GM12878 (cell line): ENCODE data around the gene COX4I2. TPM values are rescaled to one million over a fixed set of nuclear protein-coding genes. Genes with fewer than 3 reads are reported as not detected.

Source experiments
- ATAC-seq: fragments of 200-7000 bp; cut with Tn5 transposase; 3 replicates; pipeline ENCODE4 v1.9.1; 2020; ENCODE audit warnings: mild to moderate bottlenecking, moderate library complexity
- BruUV-seq: library from RNA; stranded (reverse); fragments of 400-500 nt; replicated peaks from 2 replicates; lab custom pipeline; 2021; lab: Mats Ljungman, UMichigan
- CTCF ChIA-PET: fragments of 300-600 bp; sonication (Branson Sonifier 250); formaldehyde crosslinking; extraction: SDS; loops from one replicate; lab custom pipeline; 2021; ENCODE audit warnings: inconsistent platforms; lab: Yijun Ruan, JAX
- POLR2A ChIA-PET: fragments of 350-600 bp; formaldehyde crosslinking; extraction: SDS; loops from one replicate; lab custom pipeline; 2021; ENCODE audit warnings: inconsistent platforms; lab: Charles Lee
- RAD21 ChIA-PET: fragments of 300-600 bp; sonication (Branson Sonifier 250); formaldehyde crosslinking; loops from one replicate; lab custom pipeline; 2023; ENCODE audit warnings: antibody characterized with exemption; ENCODE audit not compliant: unreplicated experiment; lab: Charles Lee
- SMC1A ChIA-PET: fragments of 300-600 bp; sonication (Branson Sonifier 250); formaldehyde crosslinking; loops from one replicate; lab custom pipeline; 2023; ENCODE audit not compliant: unreplicated experiment, uncharacterized antibody; lab: Charles Lee
- DNase-seq: peaks from one replicate; pipeline ENCODE4 v3.0.0-alpha.2; 2011; ENCODE audit warnings: low read depth, low spot score
- FAIRE-seq: peaks from 3 replicates; lab custom pipeline; 2011; peaks lifted over from hg19 to GRCh38; lab: Jason Lieb, UNC
- H2AFZ ChIP-seq: 2 replicates; pipeline ENCODE4 v1.6.0; 2011; ENCODE audit warnings: low read depth, low read length, control low read depth; ENCODE audit not compliant: control insufficient read depth
- H3K27ac ChIP-seq: 2 replicates; pipeline ENCODE4 v1.5.1; 2011; ENCODE audit warnings: control low read depth; ENCODE audit not compliant: control insufficient read depth, insufficient read depth
- H3K27me3 ChIP-seq, 2 experiments: replicated peaks in 1 of 2; 2 replicates each; pipeline versions ENCODE4 v1.6.0 to v1.6.1; 2011; ENCODE audit warnings: low read length in 1 of 2; ENCODE audit not compliant: control insufficient read depth in 2 of 2, insufficient read depth in 2 of 2
- H3K36me3 ChIP-seq, 2 experiments: 2 replicates each; pipeline ENCODE4 v1.5.1; 2011; ENCODE audit warnings: low read length in 1 of 2; ENCODE audit not compliant: control insufficient read depth in 2 of 2, insufficient read depth in 2 of 2
- H3K4me1 ChIP-seq: 2 replicates; pipeline ENCODE4 v1.6.1; 2011; ENCODE audit warnings: mild to moderate bottlenecking, low read length, moderate library complexity, mixed read lengths; ENCODE audit not compliant: control insufficient read depth, insufficient read depth
- H3K4me2 ChIP-seq: 2 replicates; pipeline ENCODE4 v1.6.0; 2011; ENCODE audit warnings: control low read depth; ENCODE audit not compliant: control insufficient read depth, insufficient read depth
- H3K4me3 ChIP-seq: fragments of 200-600 bp; sonication (generic); 2 replicates; pipeline ENCODE4 v1.5.1; 2016
- H3K79me2 ChIP-seq: 2 replicates; pipeline ENCODE4 v1.6.0; 2011; ENCODE audit warnings: low read length; ENCODE audit not compliant: control insufficient read depth, insufficient read depth
- H3K9ac ChIP-seq: 2 replicates; pipeline ENCODE4 v1.8.0; 2011; ENCODE audit warnings: low read length, control low read depth, mixed read lengths; ENCODE audit not compliant: control insufficient read depth, insufficient read depth
- H3K9me3 ChIP-seq: replicated peaks from 3 replicates; pipeline ENCODE4 v1.5.1; 2011; ENCODE audit warnings: mild to moderate bottlenecking, low read length; ENCODE audit not compliant: control insufficient read depth, insufficient read depth
- H4K20me1 ChIP-seq: 2 replicates; pipeline ENCODE4 v1.6.0; 2011; ENCODE audit not compliant: control insufficient read depth, insufficient read depth
- BCL11A ChIP-seq: IDR thresholded peaks from 2 replicates; pipeline ENCODE4 v1.6.1; 2011; ENCODE audit warnings: low read depth, low read length
- BMI1 ChIP-seq: fragments of 450-650 bp; IDR thresholded peaks from 2 replicates; pipeline ENCODE4 v1.6.1; 2016; ENCODE audit warnings: mild to moderate bottlenecking, moderate library complexity, borderline replicate concordance
- CBX3 ChIP-seq: fragments of 200-600 bp; sonication (generic); IDR thresholded peaks from 2 replicates; pipeline ENCODE4 v1.6.1; 2016; ENCODE audit warnings: low read depth, borderline replicate concordance
- ELK1 ChIP-seq: IDR thresholded peaks from 2 replicates; pipeline ENCODE4 v1.6.1; 2012; ENCODE audit warnings: low read depth, low read length, improper control_type of control experiment
- IKZF1 ChIP-seq: fragments of 450-650 bp; conservative IDR thresholded peaks from 2 replicates; pipeline ENCODE4 v1.6.1; 2017; ENCODE audit warnings: antibody characterized with exemption, mild to moderate bottlenecking
- IKZF2 ChIP-seq, 2 experiments: fragments of 450-650 bp; IDR thresholded peaks; 2 replicates each; pipeline ENCODE4 v1.6.1; 2017; ENCODE audit warnings: mild to moderate bottlenecking in 2 of 2, moderate library complexity in 2 of 2
- MTA2 ChIP-seq: fragments of 450-650 bp; IDR thresholded peaks from 2 replicates; pipeline ENCODE4 v1.6.1; 2016; ENCODE audit warnings: low read depth, mild to moderate bottlenecking, moderate library complexity
- NFYA ChIP-seq: IDR thresholded peaks from 2 replicates; pipeline ENCODE4 v1.6.1; 2011; ENCODE audit warnings: low read depth, mild to moderate bottlenecking, low read length, improper control_type of control experiment, borderline replicate concordance
- PAX5 ChIP-seq: IDR thresholded peaks from 2 replicates; pipeline ENCODE4 v1.6.1; 2011; ENCODE audit warnings: low read depth, low read length, borderline replicate concordance
- RAD51 ChIP-seq: fragments of 450-650 bp; IDR thresholded peaks from 2 replicates; pipeline ENCODE4 v1.6.1; 2016; ENCODE audit warnings: moderate library complexity, mild to moderate bottlenecking, inconsistent platforms
- RUNX3 ChIP-seq: IDR thresholded peaks from 2 replicates; pipeline ENCODE4 v1.6.1; 2012; ENCODE audit warnings: low read length, inconsistent platforms
- SMARCA5 ChIP-seq: fragments of 450-650 bp; IDR thresholded peaks from 2 replicates; pipeline ENCODE4 v1.6.1; 2017; ENCODE audit warnings: mild to moderate bottlenecking
- SPI1 ChIP-seq: IDR thresholded peaks from 2 replicates; pipeline ENCODE4 v1.6.1; 2011; ENCODE audit warnings: low read depth, mild to moderate bottlenecking, low read length, moderate library complexity, borderline replicate concordance; ENCODE audit not compliant: insufficient read depth
- TCF12 ChIP-seq: IDR thresholded peaks from 2 replicates; pipeline ENCODE4 v1.6.1; 2011; ENCODE audit warnings: low read depth, mild to moderate bottlenecking, low read length
- ZNF217 ChIP-seq: fragments of 450-650 bp; IDR thresholded peaks from 2 replicates; pipeline ENCODE4 v1.6.1; 2017; ENCODE audit warnings: antibody characterized with exemption, mild to moderate bottlenecking
- WGBS: methylation state at CpG from one replicate; pipeline ENCODE4 v1.1.6; 2016; ENCODE audit warnings: low lambda C conversion rate; ENCODE audit not compliant: insufficient replicate concordance, insufficient coverage; ENCODE audit errors: missing lambda C conversion rate; 5-methylcytosine and 5-hydroxymethylcytosine counted together
- in situ Hi-C: fragments of 300-500 bp; cut with MboI; formaldehyde crosslinking; loops from 9 replicates; pipeline ENCODE4 v1.14.3; 2018; ENCODE audit warnings: mixed read lengths
- intact Hi-C: fragments of 100-400 bp; cut with micrococcal nuclease; formaldehyde crosslinking; loops from one replicate; pipeline ENCODE4 v1.14.2; 2022; ENCODE audit not compliant: unreplicated experiment
- polyA plus RNA-seq, 11 experiments: library from polyadenylated mRNA; depleted of rRNA in 4 of 11; unstranded in 6 of 11; stranded (reverse) in 5 of 11; fragments of >200 nt; fragmentation: Nextera tagmentation in 4 of 11; fragmentation: Illumina TruSeq in 1 of 11; extraction: Ambion mirVana in 4 of 11; extraction: Trizol in 1 of 11; gene quantifications; 1 replicate in 1 of 11; 2 replicates in 10 of 11; pipeline versions ENCODE4 v1.2.1 to v1.2.3, GENCODE V29; 2011 to 2016; ENCODE audit warnings: inconsistent platforms in 2 of 11, missing spikeins in 2 of 11, low read depth in 1 of 11
- total RNA-seq, 4 experiments: library from RNA; depleted of rRNA in 3 of 4; stranded (reverse); fragments of >200 nt in 3 of 4; fragmentation: Illumina TruSeq in 1 of 4; extraction: Trizol in 1 of 4; gene quantifications; 2 replicates each; pipeline versions ENCODE4 v1.2.1 to v1.2.3, GENCODE V29; 2013 to 2021
- TF ChIP-seq, protein P1 (sequence below): IDR thresholded peaks from 2 replicates; pipeline ENCODE4 v1.6.1; 2011; ENCODE audit warnings: mild to moderate bottlenecking, low read depth, low read length, moderate library complexity; ENCODE audit not compliant: insufficient replicate concordance
- TF ChIP-seq, protein P2 (sequence below): fragments of 450-650 bp; formaldehyde crosslinking; IDR thresholded peaks from 2 replicates; pipeline ENCODE4 v1.4.0; 2020; ENCODE audit warnings: mild to moderate bottlenecking, moderate library complexity

Gene COX4I2
- total and polyA plus RNA-seq, 10 of the 15 experiments (the other 5 are each of a cell fraction or from before 2014, with no cell fraction given), result not detected

- TF ChIP-seq IKZF1, result no peak
- TF ChIP-seq, protein P1, sequence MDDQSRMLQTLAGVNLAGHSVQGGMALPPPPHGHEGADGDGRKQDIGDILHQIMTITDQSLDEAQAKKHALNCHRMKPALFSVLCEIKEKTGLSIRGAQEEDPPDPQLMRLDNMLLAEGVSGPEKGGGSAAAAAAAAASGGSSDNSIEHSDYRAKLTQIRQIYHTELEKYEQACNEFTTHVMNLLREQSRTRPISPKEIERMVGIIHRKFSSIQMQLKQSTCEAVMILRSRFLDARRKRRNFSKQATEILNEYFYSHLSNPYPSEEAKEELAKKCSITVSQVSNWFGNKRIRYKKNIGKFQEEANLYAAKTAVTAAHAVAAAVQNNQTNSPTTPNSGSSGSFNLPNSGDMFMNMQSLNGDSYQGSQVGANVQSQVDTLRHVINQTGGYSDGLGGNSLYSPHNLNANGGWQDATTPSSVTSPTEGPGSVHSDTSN, result no peak
- TF ChIP-seq SPI1, result no peak
- TF ChIP-seq ZNF217, result no peak
- no peak for TF ChIP-seq NFYA
Measured at GRCh38 chr20:31681128-31681727, 43.5 kb downstream of the COX4I2 start (continued).

- no TSS peak for BruUV-seq
- intact Hi-C loops (no loop called here), in situ Hi-C loops (no loop called here)
- ChIA-PET SMC1A (interaction anchor here (0.9 to 5.9 kb wide), 3 partner anchors 20 to 38 kb away, joined by 3 to 146 read pairs (median 43); partner anchors contain the start of gene BCL2L1), POLR2A (interaction anchor here (1.6 kb wide), 3 partner anchors 12 to 41 kb away, joined by 6 read pairs; partner anchors contain the start of gene BCL2L1), CTCF (interaction anchor here (1.0 to 7.8 kb wide), 3 partner anchors 8 to 39 kb away, joined by 3 to 141 read pairs (median 52); partner anchors contain the start of gene BCL2L1), RAD21 (interaction anchor here (1.4 to 1.9 kb wide), 3 partner anchors 20 to 42 kb away, joined by 4 to 5 read pairs (median 4); no protein-coding TSS in a partner anchor)
- no peak for DNase-seq
- H3K9ac ChIP-seq, result no peak overlapping the region
- no peak overlapping the region for H2AFZ ChIP-seq
- H3K4me1 ChIP-seq, result peaks cover 32% of the 10 kb centered on the region
- no peak for TF ChIP-seq CBX3
- TF ChIP-seq PAX5, result no peak
- no peak for TF ChIP-seq BCL11A
- TF ChIP-seq RUNX3, result no peak
- no peak for TF ChIP-seq TCF12
- no peak for TF ChIP-seq RAD51
- TF ChIP-seq, protein P2, sequence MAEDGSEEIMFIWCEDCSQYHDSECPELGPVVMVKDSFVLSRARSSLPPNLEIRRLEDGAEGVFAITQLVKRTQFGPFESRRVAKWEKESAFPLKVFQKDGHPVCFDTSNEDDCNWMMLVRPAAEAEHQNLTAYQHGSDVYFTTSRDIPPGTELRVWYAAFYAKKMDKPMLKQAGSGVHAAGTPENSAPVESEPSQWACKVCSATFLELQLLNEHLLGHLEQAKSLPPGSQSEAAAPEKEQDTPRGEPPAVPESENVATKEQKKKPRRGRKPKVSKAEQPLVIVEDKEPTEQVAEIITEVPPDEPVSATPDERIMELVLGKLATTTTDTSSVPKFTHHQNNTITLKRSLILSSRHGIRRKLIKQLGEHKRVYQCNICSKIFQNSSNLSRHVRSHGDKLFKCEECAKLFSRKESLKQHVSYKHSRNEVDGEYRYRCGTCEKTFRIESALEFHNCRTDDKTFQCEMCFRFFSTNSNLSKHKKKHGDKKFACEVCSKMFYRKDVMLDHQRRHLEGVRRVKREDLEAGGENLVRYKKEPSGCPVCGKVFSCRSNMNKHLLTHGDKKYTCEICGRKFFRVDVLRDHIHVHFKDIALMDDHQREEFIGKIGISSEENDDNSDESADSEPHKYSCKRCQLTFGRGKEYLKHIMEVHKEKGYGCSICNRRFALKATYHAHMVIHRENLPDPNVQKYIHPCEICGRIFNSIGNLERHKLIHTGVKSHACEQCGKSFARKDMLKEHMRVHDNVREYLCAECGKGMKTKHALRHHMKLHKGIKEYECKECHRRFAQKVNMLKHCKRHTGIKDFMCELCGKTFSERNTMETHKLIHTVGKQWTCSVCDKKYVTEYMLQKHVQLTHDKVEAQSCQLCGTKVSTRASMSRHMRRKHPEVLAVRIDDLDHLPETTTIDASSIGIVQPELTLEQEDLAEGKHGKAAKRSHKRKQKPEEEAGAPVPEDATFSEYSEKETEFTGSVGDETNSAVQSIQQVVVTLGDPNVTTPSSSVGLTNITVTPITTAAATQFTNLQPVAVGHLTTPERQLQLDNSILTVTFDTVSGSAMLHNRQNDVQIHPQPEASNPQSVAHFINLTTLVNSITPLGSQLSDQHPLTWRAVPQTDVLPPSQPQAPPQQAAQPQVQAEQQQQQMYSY (CRISPR knock-in tag), result no peak
- TF ChIP-seq IKZF2 (IDR thresholded peaks at IDR 0.05), result no peak
- no peak for TF ChIP-seq ELK1
- no peak for TF ChIP-seq SMARCA5
- TF ChIP-seq BMI1, result no peak
- no peak for TF ChIP-seq MTA2
- no peaks in the 10 kb centered on the region for H3K27me3 ChIP-seq
- no peak overlapping the region for H3K4me2 ChIP-seq
- WGBS, result 98% methylated on average over 3 of the region's 3 CpGs
- FAIRE-seq, result no peak
- no peak overlapping the region for H3K27ac ChIP-seq
- no peak overlapping the region for H3K4me3 ChIP-seq
- peaks cover 4 to 21% of the 10 kb centered on the region in 2 experiments for H3K36me3 ChIP-seq
- no peaks in the 10 kb centered on the region for H3K9me3 ChIP-seq
- no peak for ATAC-seq
- H4K20me1 ChIP-seq, result no peaks in the 10 kb centered on the region
- peaks cover 31% of the 10 kb centered on the region for H3K79me2 ChIP-seq
Measured at GRCh38 chr20:31681769-31682168, 44.1 kb downstream of the COX4I2 start.
